HL-60 (cell line): ENCODE data around the gene PPP5C.
"Not testable (repeated sequence)": the region's sequence is repeated elsewhere in the genome, so short reads cannot be mapped to it uniquely, and the experiment has no call there.

ENCODE experiments used
- DNase-seq, 2 experiments: peaks; one replicate each; pipeline ENCODE4 v3.0.0-alpha.2; 2010 to 2020; ENCODE audit warnings: low read depth in 1 of 2, low spot score in 1 of 2
- H3K27ac ChIP-seq: fragments of 250-450 bp; sonication (Bioruptor Pico); replicated peaks from 2 replicates; pipeline ENCODE4 v1.5.1; 2020; ENCODE audit warnings: mild to moderate bottlenecking, moderate library complexity
- H3K27me3 ChIP-seq: fragments of 250-450 bp; sonication (Bioruptor Pico); 2 replicates; pipeline ENCODE4 v1.5.1; 2021; ENCODE audit warnings: mild to moderate bottlenecking, moderate library complexity; ENCODE audit not compliant: insufficient read depth, poor library complexity, severe bottlenecking
- H3K4me3 ChIP-seq: replicated peaks from 2 replicates; pipeline ENCODE4 v1.5.1; 2011; ENCODE audit warnings: mild to moderate bottlenecking, control low read depth, low read length; ENCODE audit not compliant: insufficient read depth
- CTCF ChIP-seq: IDR thresholded peaks from one replicate; pipeline ENCODE4 v1.5.1; 2011; ENCODE audit warnings: low read length, control low read depth, inconsistent platforms; ENCODE audit not compliant: insufficient read depth
- GABPA ChIP-seq: IDR thresholded peaks from 2 replicates; pipeline ENCODE4 v1.6.1; 2012; ENCODE audit warnings: low read depth
- POLR2AphosphoS5 ChIP-seq: IDR thresholded peaks from 2 replicates; pipeline ENCODE4 v1.6.1; 2012; ENCODE audit warnings: low read depth
- REST ChIP-seq: IDR thresholded peaks from 2 replicates; pipeline ENCODE4 v1.6.1; 2012; ENCODE audit warnings: low read depth; ENCODE audit not compliant: insufficient replicate concordance
- SPI1 ChIP-seq: IDR thresholded peaks from 2 replicates; pipeline ENCODE4 v1.6.1; 2012; ENCODE audit warnings: low read depth, mild to moderate bottlenecking, borderline replicate concordance

The PPP5C gene

GRCh38 chr19:46392837-46393236 lies 46.0 kb downstream of the PPP5C start:
- no peak for TF ChIP-seq POLR2AphosphoS5
- no peak for TF ChIP-seq REST
- no peak for TF ChIP-seq GABPA
- TF ChIP-seq CTCF: no peak
- no peak for TF ChIP-seq SPI1
- Histone ChIP-seq H3K27me3 (no peaks in the 10 kb centered on the region), H3K4me3 (no peak overlapping the region), H3K27ac (no peak overlapping the region)
- DNase-seq: no peak

- H3K27ac ChIP-seq: no peak overlapping the region
- TF ChIP-seq CTCF: no peak
- 0 out of 2 replicates have a peak, but pooled peaks have one; percentile 22 for TF ChIP-seq POLR2AphosphoS5
- DNase-seq: no peak
Measured at GRCh38 chr19:46393456-46394401, 46.8 kb downstream of the PPP5C start.

GRCh38 chr19:46394402-46394797 lies 47.5 kb downstream of the PPP5C start:
- no peaks in the 10 kb centered on the region for H3K27me3 ChIP-seq
- no peak overlapping the region for H3K27ac ChIP-seq
- no peak overlapping the region for H3K4me3 ChIP-seq
- TF ChIP-seq CTCF: no peak
- TF ChIP-seq POLR2AphosphoS5: 0 out of 2 replicates have a peak, but pooled peaks have one; percentile 7
- DNase-seq: no peak

More at GRCh38 chr19:46393456-46394401, 46.8 kb downstream of the PPP5C start:
- Histone ChIP-seq H3K4me3 (no peak overlapping the region), H3K27me3 (no peaks in the 10 kb centered on the region)

GRCh38 chr19:46397801-46398479 lies 51.1 kb downstream of the PPP5C start:
- not testable (repeated sequence) for H3K27me3 ChIP-seq, H3K4me3 ChIP-seq, DNase-seq, H3K27ac ChIP-seq

GRCh38 chr19:46402725-46403124 lies 55.8 kb downstream of the PPP5C start:
- TF ChIP-seq SPI1 (no peak), POLR2AphosphoS5 (no peak), REST (no peak), GABPA (no peak), CTCF (no peak)
- Histone ChIP-seq H3K4me3 (no peak overlapping the region), H3K27me3 (peaks cover 6% of the 10 kb centered on the region), H3K27ac (no peak overlapping the region)
- no peak for DNase-seq
